HEK293 (cell line): ENCODE measurements around the gene BBOX1.

Experiments used
- AEBP2 ChIP-seq: fragments of 450-650 bp; formaldehyde crosslinking; IDR thresholded peaks from 2 replicates; pipeline ENCODE4 v1.5.1; 2016; ENCODE audit warnings: missing biosample characterization, missing genetic modification characterization, borderline replicate concordance
- BCL11B ChIP-seq: fragments of 450-650 bp; formaldehyde crosslinking; IDR thresholded peaks from 2 replicates; pipeline ENCODE4 v1.5.1; 2016; ENCODE audit warnings: low read depth, missing biosample characterization, missing genetic modification characterization
- GLI2 ChIP-seq: fragments of 450-650 bp; formaldehyde crosslinking; IDR thresholded peaks from 2 replicates; pipeline ENCODE4; 2017; ENCODE audit warnings: missing biosample characterization, missing genetic modification characterization, low read depth, borderline replicate concordance
- GLIS1 ChIP-seq: fragments of 450-650 bp; formaldehyde crosslinking; IDR thresholded peaks from 2 replicates; pipeline ENCODE4 v1.5.1; 2016; ENCODE audit warnings: missing biosample characterization, missing genetic modification characterization
- HOXC10 ChIP-seq: sonication (generic); formaldehyde crosslinking; IDR thresholded peaks from 2 replicates; pipeline ENCODE4 v1.8.1; 2023; ENCODE audit warnings: mild to moderate bottlenecking, missing genetic modification reagents
- KLF1 ChIP-seq: fragments of 450-650 bp; formaldehyde crosslinking; IDR thresholded peaks from 2 replicates; pipeline ENCODE4 v1.5.1; 2016; ENCODE audit warnings: missing biosample characterization, missing genetic modification characterization
- KLF10 ChIP-seq: fragments of 450-650 bp; IDR thresholded peaks from 2 replicates; pipeline ENCODE4 v1.5.1; 2018; ENCODE audit warnings: missing biosample characterization, mild to moderate bottlenecking, missing genetic modification characterization
- KLF16 ChIP-seq: fragments of 450-650 bp; formaldehyde crosslinking; IDR thresholded peaks from 2 replicates; pipeline ENCODE4 v1.5.1; 2017; ENCODE audit warnings: missing biosample characterization, missing genetic modification characterization
- MEIS1 ChIP-seq: sonication (generic); formaldehyde crosslinking; IDR thresholded peaks from 2 replicates; pipeline ENCODE4 v1.8.1; 2022; ENCODE audit warnings: missing genetic modification reagents, mild to moderate bottlenecking, borderline replicate concordance
- PRDM4 ChIP-seq: fragments of 450-650 bp; formaldehyde crosslinking; IDR thresholded peaks from 2 replicates; pipeline ENCODE4 v1.5.1; 2017; ENCODE audit warnings: missing biosample characterization, missing genetic modification characterization
- SP3 ChIP-seq: fragments of 450-650 bp; formaldehyde crosslinking; IDR thresholded peaks from 2 replicates; pipeline ENCODE4 v1.5.1; 2016; ENCODE audit warnings: missing biosample characterization, missing genetic modification characterization
- TRIM28 ChIP-seq: IDR thresholded peaks from 2 replicates; pipeline ENCODE4 v1.6.1; 2011; ENCODE audit warnings: low read length, control low read depth, borderline replicate concordance
- ZBTB17 ChIP-seq: fragments of 450-650 bp; formaldehyde crosslinking; IDR thresholded peaks from 2 replicates; pipeline ENCODE4 v1.5.1; 2016; ENCODE audit warnings: missing biosample characterization, missing genetic modification characterization
- ZBTB20 ChIP-seq: fragments of 450-650 bp; formaldehyde crosslinking; IDR thresholded peaks from 2 replicates; pipeline ENCODE4 v1.5.1; 2016; ENCODE audit warnings: missing biosample characterization, missing genetic modification characterization
- ZFP69B ChIP-seq: fragments of 450-650 bp; formaldehyde crosslinking; IDR thresholded peaks from 2 replicates; pipeline ENCODE4 v1.5.1; 2016; ENCODE audit warnings: missing biosample characterization, missing genetic modification characterization
- ZNF112 ChIP-seq: fragments of 450-650 bp; formaldehyde crosslinking; IDR thresholded peaks from 2 replicates; pipeline ENCODE4 v1.5.0; 2017; ENCODE audit warnings: missing biosample characterization, missing genetic modification characterization
- ZNF133 ChIP-seq: fragments of 450-650 bp; formaldehyde crosslinking; IDR thresholded peaks from 2 replicates; pipeline ENCODE4 v1.5.1; 2016; ENCODE audit warnings: missing biosample characterization, missing genetic modification characterization
- ZNF146 ChIP-seq: fragments of 450-650 bp; formaldehyde crosslinking; IDR thresholded peaks from 2 replicates; pipeline ENCODE4 v1.5.1; 2016; ENCODE audit warnings: missing biosample characterization, missing genetic modification characterization
- ZNF16 ChIP-seq: fragments of 450-650 bp; formaldehyde crosslinking; IDR thresholded peaks from 2 replicates; pipeline ENCODE4 v1.5.1; 2016; ENCODE audit warnings: low read depth, missing biosample characterization, missing genetic modification characterization
- ZNF175 ChIP-seq: fragments of 450-650 bp; formaldehyde crosslinking; IDR thresholded peaks from 2 replicates; pipeline ENCODE4 v1.5.1; 2016; ENCODE audit warnings: missing biosample characterization, missing genetic modification characterization
- ZNF18 ChIP-seq: fragments of 450-650 bp; formaldehyde crosslinking; IDR thresholded peaks from 2 replicates; pipeline ENCODE4 v1.5.1; 2016; ENCODE audit warnings: missing biosample characterization, missing genetic modification characterization
- ZNF19 ChIP-seq: fragments of 450-650 bp; formaldehyde crosslinking; IDR thresholded peaks from 2 replicates; pipeline ENCODE4; 2016; ENCODE audit warnings: missing biosample characterization, missing genetic modification characterization, low read depth
- ZNF221 ChIP-seq: fragments of 450-650 bp; formaldehyde crosslinking; IDR thresholded peaks from 2 replicates; pipeline ENCODE4 v1.5.1; 2017; ENCODE audit warnings: missing biosample characterization, missing genetic modification characterization, borderline replicate concordance
- ZNF311 ChIP-seq: fragments of 450-650 bp; formaldehyde crosslinking; IDR thresholded peaks from 2 replicates; pipeline ENCODE4 v1.5.1; 2017; ENCODE audit warnings: missing biosample characterization, missing genetic modification characterization, borderline replicate concordance
- ZNF341 ChIP-seq: fragments of 450-650 bp; formaldehyde crosslinking; IDR thresholded peaks from 2 replicates; pipeline ENCODE4; 2016; ENCODE audit warnings: low read depth, missing biosample characterization, missing genetic modification characterization
- ZNF350 ChIP-seq: fragments of 450-650 bp; formaldehyde crosslinking; IDR thresholded peaks from 2 replicates; pipeline ENCODE4 v1.5.0; 2017; ENCODE audit warnings: missing biosample characterization, mild to moderate bottlenecking, missing genetic modification characterization
- ZNF354C ChIP-seq: fragments of 450-650 bp; formaldehyde crosslinking; IDR thresholded peaks from 2 replicates; pipeline ENCODE4 v1.5.1; 2016; ENCODE audit warnings: missing biosample characterization, missing genetic modification characterization, low read depth, borderline replicate concordance
- ZNF391 ChIP-seq: fragments of 450-650 bp; formaldehyde crosslinking; IDR thresholded peaks from 2 replicates; pipeline ENCODE4 v1.5.1; 2016; ENCODE audit warnings: low read depth, missing biosample characterization, missing genetic modification characterization, borderline replicate concordance
- ZNF416 ChIP-seq: fragments of 450-650 bp; formaldehyde crosslinking; IDR thresholded peaks from 2 replicates; pipeline ENCODE4 v1.5.1; 2016; ENCODE audit warnings: missing biosample characterization, missing genetic modification characterization
- ZNF48 ChIP-seq: fragments of 450-650 bp; formaldehyde crosslinking; IDR thresholded peaks from 2 replicates; pipeline ENCODE4 v1.5.1; 2016; ENCODE audit warnings: missing biosample characterization, missing genetic modification characterization
- ZNF488 ChIP-seq: fragments of 450-650 bp; formaldehyde crosslinking; IDR thresholded peaks from 2 replicates; pipeline ENCODE4 v1.5.1; 2016; ENCODE audit warnings: missing biosample characterization, missing genetic modification characterization
- ZNF558 ChIP-seq: fragments of 450-650 bp; formaldehyde crosslinking; IDR thresholded peaks from 2 replicates; pipeline ENCODE4 v1.5.1; 2016; ENCODE audit warnings: missing biosample characterization, missing genetic modification characterization
- ZNF561 ChIP-seq: fragments of 450-650 bp; IDR thresholded peaks from 2 replicates; pipeline ENCODE4 v1.5.1; 2018; ENCODE audit warnings: missing biosample characterization, missing genetic modification characterization, borderline replicate concordance
- ZNF792 ChIP-seq: fragments of 450-650 bp; formaldehyde crosslinking; IDR thresholded peaks from 2 replicates; pipeline ENCODE4 v1.5.1; 2016; ENCODE audit warnings: missing biosample characterization, missing genetic modification characterization
- ZSCAN16 ChIP-seq: fragments of 450-650 bp; formaldehyde crosslinking; IDR thresholded peaks from 2 replicates; pipeline ENCODE4 v1.5.1; 2016; ENCODE audit warnings: missing biosample characterization, missing genetic modification characterization
- ZSCAN18 ChIP-seq: fragments of 450-650 bp; formaldehyde crosslinking; IDR thresholded peaks from 2 replicates; pipeline ENCODE4 v1.5.1; 2016; ENCODE audit warnings: missing biosample characterization, missing genetic modification characterization

BBOX1 gene

GRCh38 chr11:27100534-27100933, 59.9 kb downstream of the BBOX1 start (continued):
- no peak for TF ChIP-seq ZNF48
- no peak for TF ChIP-seq ZNF354C (tag by site-specific recombination)
- TF ChIP-seq GLI2 (tag by site-specific recombination): peak; percentile 71; the same call in 1 of the 2 replicates
- TF ChIP-seq ZNF311: no peak
- TF ChIP-seq TRIM28: no peak
- no peak for TF ChIP-seq ZBTB20 (tag by site-specific recombination)
- no peak for TF ChIP-seq AEBP2
- TF ChIP-seq ZNF561: no peak
- TF ChIP-seq KLF16: peak; percentile 52; the same call in 1 of the 2 replicates
- no peak for TF ChIP-seq ZNF416 (tag by site-specific recombination)
- TF ChIP-seq ZNF18 (tag by site-specific recombination): no peak
- no peak for TF ChIP-seq SP3 (tag by site-specific recombination)
- TF ChIP-seq ZNF488 (tag by site-specific recombination): no peak
- peak; percentile 78 for TF ChIP-seq GLIS1 (tag by site-specific recombination)
- no peak for TF ChIP-seq ZNF350 (tag by site-specific recombination)
- TF ChIP-seq ZSCAN16: no peak
- peak; percentile 65 for TF ChIP-seq KLF10 (tag by site-specific recombination)
- TF ChIP-seq ZBTB17 (tag by site-specific recombination): peak; percentile 64; the same call in 1 of the 2 replicates
- peak; percentile 48; the same call in 1 of the 2 replicates for TF ChIP-seq ZNF558 (tag by site-specific recombination)
- TF ChIP-seq ZNF112: no peak
- TF ChIP-seq ZSCAN18 (tag by site-specific recombination): no peak
- TF ChIP-seq MEIS1 (CRISPR knock-in tag): no peak
- no peak for TF ChIP-seq ZNF133 (tag by site-specific recombination)
- 0 out of 2 replicates have a peak, but pooled peaks have one; percentile 32 for TF ChIP-seq BCL11B (tag by site-specific recombination)
- no peak for TF ChIP-seq ZNF19 (tag by site-specific recombination)
- TF ChIP-seq ZNF792: no peak
- peak; percentile 46; the same call in 1 of the 2 replicates for TF ChIP-seq KLF1 (tag by site-specific recombination)
- TF ChIP-seq ZFP69B: no peak
- no peak for TF ChIP-seq ZNF175 (tag by site-specific recombination)
- TF ChIP-seq HOXC10 (CRISPR knock-in tag): no peak
- TF ChIP-seq PRDM4 (tag by site-specific recombination): peak; percentile 91
- TF ChIP-seq ZNF221 (tag by site-specific recombination): no peak
- peak; percentile 27; the same call in 1 of the 2 replicates for TF ChIP-seq ZNF391 (tag by site-specific recombination)
- 0 out of 2 replicates have a peak, but pooled peaks have one; percentile 23 for TF ChIP-seq ZNF146 (tag by site-specific recombination)
- TF ChIP-seq ZNF16 (tag by site-specific recombination): no peak
- no peak for TF ChIP-seq ZNF341 (tag by site-specific recombination)
